Measurements from ENCODE around the gene SLC22A23. TPM values are rescaled to one million over a fixed set of nuclear protein-coding genes. Genes with fewer than 3 reads are reported as not detected.

The SLC22A23 gene
- total RNA-seq, 1 donor from 2014 or later: 19.2 TPM

GRCh38 chr6:3261518-3261820 is 195.4 kb downstream of the SLC22A23 start:
- H3K4me3 ChIP-seq: no peak overlapping the region
- ATAC-seq (no peak), DNase-seq (no peak)
- intact Hi-C loops (cut with DNase I): no loop called here
- H3K9me3 ChIP-seq: no peaks in the 10 kb centered on the region
- no peak overlapping the region for H3K27ac ChIP-seq
- H3K36me3 ChIP-seq: peaks cover 12% of the 10 kb centered on the region
- peaks cover 27% of the 10 kb centered on the region for H3K4me1 ChIP-seq
- no peaks in the 10 kb centered on the region for H3K27me3 ChIP-seq
- TF ChIP-seq CTCF (IDR thresholded peaks at IDR 0.05): no peak

- Histone ChIP-seq H3K36me3 (peaks cover 12% of the 10 kb centered on the region), H3K9me3 (no peaks in the 10 kb centered on the region), H3K4me3 (no peak overlapping the region), H3K27ac (no peak overlapping the region), H3K4me1 (peaks cover 27% of the 10 kb centered on the region), H3K27me3 (no peaks in the 10 kb centered on the region)
- TF ChIP-seq CTCF (IDR thresholded peaks at IDR 0.05): no peak
- intact Hi-C loops (cut with DNase I): no loop called here
- no peak for DNase-seq
- no peak for ATAC-seq
These were observed 195.9 kb downstream of the SLC22A23 start for GRCh38 chr6:3260772-3261517.

GRCh38 chr6:3260296-3260695 is 196.6 kb downstream of the SLC22A23 start:
- intact Hi-C loops (cut with DNase I): no loop called here
- H3K36me3 ChIP-seq: peaks cover 12% of the 10 kb centered on the region
- peaks cover 27% of the 10 kb centered on the region for H3K4me1 ChIP-seq
- no peak for DNase-seq
- no peaks in the 10 kb centered on the region for H3K27me3 ChIP-seq
- no peak overlapping the region for H3K27ac ChIP-seq
- ATAC-seq: no peak
- no peaks in the 10 kb centered on the region for H3K9me3 ChIP-seq
- peak overlapping the region; percentile 99 for H3K4me3 ChIP-seq
- no peak for TF ChIP-seq CTCF (IDR thresholded peaks at IDR 0.05)

GRCh38 chr6:3259491-3259958 is 197.3 kb downstream of the SLC22A23 start:
- peak; percentile 15 for ATAC-seq
- peaks cover 27% of the 10 kb centered on the region for H3K4me1 ChIP-seq
- H3K36me3 ChIP-seq: peaks cover 10% of the 10 kb centered on the region

GRCh38 chr6:3258720-3259490 is 197.9 kb downstream of the SLC22A23 start, which contains the start of gene PSMG4:
TSS of gene PSMG4 (plus strand) at chr6:3258947. CDS start at chr6:3259023, 76 bp downstream.
- no peak for TF ChIP-seq CTCF (IDR thresholded peaks at IDR 0.05)
- DNase-seq (peak; percentile 98), ATAC-seq (peak; percentile 99)
- peak within 1 kb of the TSS; percentile 99 for H3K4me3 ChIP-seq
- intact Hi-C loops (cut with DNase I): no loop called here
- no peaks in the 10 kb centered on the region for H3K27me3 ChIP-seq
- no peaks in the 10 kb centered on the region for H3K9me3 ChIP-seq
- H3K36me3 ChIP-seq: peaks cover 5% of the 10 kb centered on the region
- peaks cover 27% of the 10 kb centered on the region for H3K4me1 ChIP-seq
- peak within 1 kb of the TSS; percentile 83 for H3K27ac ChIP-seq

More at GRCh38 chr6:3259491-3259958, 197.3 kb downstream of the SLC22A23 start:
- H3K4me3 ChIP-seq: peak overlapping the region; percentile 99
- no peak for TF ChIP-seq CTCF (IDR thresholded peaks at IDR 0.05)
- no peaks in the 10 kb centered on the region for H3K9me3 ChIP-seq
- intact Hi-C loops (cut with DNase I): no loop called here
- peak overlapping the region; percentile 83 for H3K27ac ChIP-seq
- no peaks in the 10 kb centered on the region for H3K27me3 ChIP-seq
- peak; percentile 69 for DNase-seq
